ENCODE data around the gene PTGR3. TPM values are rescaled to one million over a fixed set of nuclear protein-coding genes. Genes with fewer than 3 reads are reported as not detected.

Gene PTGR3
- total RNA-seq, 2 experiments from 2014 or later: 23.0 to 23.3 TPM

- POLR2A ChIA-PET: interaction anchor here (0.6 kb wide), 1 partner anchor 28 kb away, joined by 4 read pairs; the partner anchor contains the start of gene TSHZ1
- CTCF ChIA-PET: no interaction called here
These were observed 29.2 kb upstream of the PTGR3 start for GRCh38 chr18:75238100-75238499.

- CTCF ChIA-PET: no interaction called here
- POLR2A ChIA-PET: no interaction called here
These were observed 27.0 kb upstream of the PTGR3 start for GRCh38 chr18:75235896-75236295.

- ChIA-PET POLR2A (no interaction called here), CTCF (interaction anchor here (0.7 kb wide), 1 partner anchor 32 kb away, joined by 3 read pairs; no protein-coding TSS in a partner anchor)
These were observed 26.0 kb upstream of the PTGR3 start for GRCh38 chr18:75234901-75235300.

GRCh38 chr18:75231053-75231406, 22.1 kb upstream of the PTGR3 start:
- ChIA-PET POLR2A (no interaction called here), CTCF (no interaction called here)

GRCh38 chr18:75230163-75231052, 21.5 kb upstream of the PTGR3 start:
- CTCF ChIA-PET: no interaction called here
- POLR2A ChIA-PET: no interaction called here

- ChIA-PET POLR2A (no interaction called here), CTCF (interaction anchor here (1.0 kb wide), 1 partner anchor 17 kb away, joined by 3 read pairs; no protein-coding TSS in a partner anchor)
These were observed 20.5 kb upstream of the PTGR3 start for GRCh38 chr18:75229437-75229836.

GRCh38 chr18:75228967-75229366, 20.0 kb upstream of the PTGR3 start:
- POLR2A ChIA-PET: no interaction called here
- CTCF ChIA-PET: interaction anchor here (1.0 kb wide), 1 partner anchor 16 kb away, joined by 3 read pairs; no protein-coding TSS in a partner anchor

- POLR2A ChIA-PET: no interaction called here
- CTCF ChIA-PET: no interaction called here
These were observed 18.8 kb upstream of the PTGR3 start for GRCh38 chr18:75227535-75228296.

GRCh38 chr18:75226956-75227316, 18.0 kb upstream of the PTGR3 start:
- CTCF ChIA-PET: no interaction called here
- POLR2A ChIA-PET: no interaction called here

GRCh38 chr18:75226286-75226955, 17.5 kb upstream of the PTGR3 start:
- ChIA-PET CTCF (no interaction called here), POLR2A (interaction anchor here (0.6 kb wide), 1 partner anchor 8 kb away, joined by 3 read pairs; no protein-coding TSS in a partner anchor)

GRCh38 chr18:75223687-75224347, 14.9 kb upstream of the PTGR3 start:
- POLR2A ChIA-PET: no interaction called here
- CTCF ChIA-PET: no interaction called here

GRCh38 chr18:75222407-75222806, 13.5 kb upstream of the PTGR3 start:
- ChIA-PET POLR2A (interaction anchor here (1.0 kb wide), 1 partner anchor 12 kb away, joined by 13 read pairs; the partner anchor contains the start of gene TSHZ1), CTCF (no interaction called here)

GRCh38 chr18:75221897-75222296, 13.0 kb upstream of the PTGR3 start:
- POLR2A ChIA-PET: interaction anchor here (1.0 kb wide), 1 partner anchor 12 kb away, joined by 13 read pairs; the partner anchor contains the start of gene TSHZ1
- CTCF ChIA-PET: no interaction called here

- CTCF ChIA-PET: interaction anchor here (1.2 kb wide), 1 partner anchor 13 kb away, joined by 4 read pairs; no protein-coding TSS in a partner anchor
- POLR2A ChIA-PET: interaction anchor here (1.0 kb wide), 1 partner anchor 11 kb away, joined by 13 read pairs; the partner anchor contains the start of gene TSHZ1
These were observed 12.5 kb upstream of the PTGR3 start for GRCh38 chr18:75221397-75221796.

GRCh38 chr18:75220551-75221355, 11.8 kb upstream of the PTGR3 start:
- POLR2A ChIA-PET: no interaction called here
- CTCF ChIA-PET: interaction anchor here (0.6 to 1.2 kb wide), 2 partner anchors 13 to 1579 kb away, joined by 4 read pairs; no protein-coding TSS in a partner anchor

GRCh38 chr18:75219745-75220375, 10.9 kb upstream of the PTGR3 start:
- ChIA-PET POLR2A (no interaction called here), CTCF (no interaction called here)

- CTCF ChIA-PET: no interaction called here
- POLR2A ChIA-PET: interaction anchor here (0.6 to 1.3 kb wide), 2 partner anchors 8 to 9 kb away, joined by 3 to 4 read pairs; partner anchors contain the start of gene PTGR3
These were observed 9.4 kb upstream of the PTGR3 start for GRCh38 chr18:75218065-75218923.

All from activated CD8-positive, alpha-beta memory T cell treated with anti-CD3 and anti-CD28 coated beads for 36 hours (primary cell).